Measurements from ENCODE around the gene FBXO31.

Gene FBXO31

GRCh38 chr16:87323727-87324410 is 59.7 kb downstream of the FBXO31 start:
- DNase-seq: no peak

DNA sequence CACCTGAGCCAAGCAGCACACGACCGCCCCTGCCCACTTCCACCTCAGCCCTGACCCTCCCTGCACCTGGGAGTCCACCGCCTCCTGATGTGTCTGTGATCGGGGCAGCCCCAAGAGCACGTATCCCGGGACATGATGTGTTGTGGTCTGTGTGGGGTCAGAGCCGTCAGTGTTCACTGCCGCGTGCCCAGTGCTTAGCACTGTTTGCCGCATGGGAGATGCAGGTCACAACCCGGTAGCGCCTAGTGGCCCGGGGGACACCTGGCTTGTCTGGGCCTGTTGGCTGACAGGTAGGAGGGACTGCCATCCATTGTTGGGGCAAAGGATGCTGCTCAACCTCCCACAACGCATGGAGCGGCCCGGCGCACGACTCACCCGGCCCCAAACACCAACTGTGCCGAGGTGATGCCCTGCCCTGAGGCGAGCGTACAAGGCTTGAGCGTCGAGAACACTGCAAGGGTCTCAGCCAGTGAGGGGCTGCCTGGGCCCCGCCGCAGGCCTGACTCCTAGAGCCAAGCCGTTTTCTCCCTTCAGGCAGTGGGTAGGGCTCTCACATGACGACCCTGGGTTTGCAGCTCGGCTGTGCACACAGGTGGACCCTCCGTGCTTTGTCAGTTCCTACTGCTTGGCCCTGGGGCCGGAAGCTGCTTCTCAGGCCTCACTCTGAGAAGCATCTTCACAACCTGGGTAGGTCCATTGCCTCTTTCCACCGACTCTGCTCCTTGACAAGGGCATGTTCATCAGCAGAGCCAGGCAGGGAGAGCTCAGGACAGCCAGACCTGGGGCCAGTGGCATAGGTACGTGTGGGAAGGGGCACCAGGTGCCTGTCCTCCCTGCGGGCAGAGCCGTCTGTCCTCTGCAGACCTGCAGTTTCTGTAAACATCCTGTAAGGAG is 60.5 kb downstream of the FBXO31 start:
- DNase-seq: no peak

DNA sequence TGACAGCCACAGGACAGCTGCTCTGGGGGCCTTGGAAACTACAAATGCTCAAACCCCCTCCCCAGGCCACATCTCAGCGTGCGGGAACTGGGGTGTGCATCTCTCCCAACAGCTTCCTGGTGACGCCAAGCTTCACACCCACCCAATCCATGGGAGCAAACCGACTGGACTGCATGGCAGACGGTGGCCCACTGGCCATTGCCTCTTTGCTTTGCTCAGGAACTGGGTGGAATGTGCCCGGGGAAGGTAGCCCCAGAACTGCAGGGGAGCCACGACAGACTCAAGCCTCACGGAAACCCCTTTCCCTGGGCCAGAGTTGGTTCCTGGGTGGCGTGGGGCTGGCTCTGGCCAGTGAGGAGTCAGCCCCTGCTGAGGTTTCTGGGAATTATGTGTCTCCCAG is 61.2 kb downstream of the FBXO31 start:
- no peak for DNase-seq

GRCh38 chr16:87321336-87322107 is 62.1 kb downstream of the FBXO31 start:
- DNase-seq: no peak

DNA sequence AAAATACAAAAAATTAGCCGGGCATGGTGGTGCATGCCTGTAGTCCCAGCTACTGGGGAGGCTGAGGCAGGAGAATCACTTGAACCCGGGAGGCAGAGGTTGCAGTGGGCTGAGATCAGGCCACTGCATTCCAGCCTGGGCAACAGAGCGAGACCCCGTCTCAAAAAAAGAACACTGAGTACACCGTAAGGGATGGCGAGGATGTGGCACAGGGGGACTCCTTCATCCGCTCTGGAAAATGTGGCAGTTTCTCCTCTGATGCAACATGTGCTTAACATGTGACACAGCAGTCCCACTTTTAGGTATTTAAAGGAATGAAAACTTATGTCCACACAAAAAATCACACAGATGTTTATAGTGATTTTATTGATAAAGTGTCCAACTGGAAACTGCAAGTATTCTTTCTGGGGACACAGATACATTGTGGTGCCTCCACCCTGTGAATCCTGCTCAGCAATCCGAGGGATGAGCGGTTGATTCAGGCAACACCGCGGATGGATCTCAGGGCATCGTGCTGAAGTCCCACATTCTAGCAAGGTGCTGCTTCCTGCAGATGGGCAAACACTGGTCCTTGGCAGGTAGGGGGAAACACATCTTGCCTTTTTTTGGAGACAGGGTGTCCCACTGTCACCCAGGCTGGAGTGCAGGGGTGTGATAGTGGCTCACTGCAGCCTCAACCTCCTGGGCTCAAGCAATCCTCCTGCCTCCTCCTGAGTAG is 62.9 kb downstream of the FBXO31 start:
- no peak for DNase-seq

DNA sequence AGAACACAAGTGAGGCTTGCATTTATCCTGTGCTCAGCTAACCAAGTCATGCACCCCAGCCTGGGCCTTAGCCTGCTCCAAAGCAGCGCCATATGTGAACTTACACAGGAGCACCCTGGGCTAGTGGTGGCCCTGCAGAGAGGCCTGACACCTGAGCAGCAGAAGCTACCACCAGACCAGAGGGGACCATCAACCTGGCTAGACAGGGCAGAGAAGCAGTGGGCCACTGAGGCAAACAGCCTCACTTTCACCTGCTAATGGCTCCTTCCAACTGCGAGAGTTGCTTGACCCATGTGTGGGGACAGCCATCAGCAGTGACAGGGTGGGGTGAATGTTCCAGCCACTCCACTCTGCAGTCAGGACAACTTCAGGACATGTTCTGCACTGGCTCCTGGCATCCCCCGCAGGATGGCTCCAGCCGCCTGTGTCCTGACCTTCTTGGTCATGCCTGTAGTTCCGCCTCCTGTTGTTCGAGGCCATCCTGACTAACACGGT is 63.5 kb downstream of the FBXO31 start:
- DNase-seq: no peak

DNA sequence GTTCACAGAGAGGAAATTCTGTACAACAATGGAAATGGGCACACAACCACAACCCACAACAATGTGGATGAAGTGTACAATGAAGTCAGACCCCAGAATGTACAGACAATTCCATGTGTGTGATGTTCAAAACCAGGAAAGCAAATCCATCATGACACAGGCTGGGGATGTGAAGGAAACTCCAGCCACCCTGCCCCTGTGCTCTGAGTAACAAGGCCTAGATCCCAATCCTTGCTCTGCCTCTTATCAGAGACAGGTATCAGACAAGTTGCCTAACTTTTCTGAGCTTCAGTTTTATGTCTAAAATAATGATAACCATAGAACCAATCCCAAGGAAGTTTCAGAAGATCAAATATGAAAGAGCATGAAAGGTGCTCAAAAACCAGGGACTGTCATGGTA is 64.6 kb downstream of the FBXO31 start:
- no peak for DNase-seq

- peak in 2 of 5 donors; percentile 10 to 64 for DNase-seq
Observed at GRCh38 chr16:87317750-87318644, 65.6 kb downstream of the FBXO31 start.

GRCh38 chr16:87316923-87317749 is 66.4 kb downstream of the FBXO31 start, which contains the start of gene C16orf95:
C16orf95 (minus strand) TSS chr16:87317392; CDS start chr16:87317242, 150 bp downstream.
- DNase-seq: peak; percentile 88 to 96 (median 93)

GRCh38 chr16:87316450-87316922 is 67.1 kb downstream of the FBXO31 start:
- no peak for DNase-seq

GRCh38 chr16:87314990-87315420 is 68.6 kb downstream of the FBXO31 start:
- no peak for DNase-seq

- no peak for DNase-seq
Observed at GRCh38 chr16:87312008-87312407, 71.6 kb downstream of the FBXO31 start.

GRCh38 chr16:87311387-87311786 is 72.2 kb downstream of the FBXO31 start:
- DNase-seq: no peak

DNA sequence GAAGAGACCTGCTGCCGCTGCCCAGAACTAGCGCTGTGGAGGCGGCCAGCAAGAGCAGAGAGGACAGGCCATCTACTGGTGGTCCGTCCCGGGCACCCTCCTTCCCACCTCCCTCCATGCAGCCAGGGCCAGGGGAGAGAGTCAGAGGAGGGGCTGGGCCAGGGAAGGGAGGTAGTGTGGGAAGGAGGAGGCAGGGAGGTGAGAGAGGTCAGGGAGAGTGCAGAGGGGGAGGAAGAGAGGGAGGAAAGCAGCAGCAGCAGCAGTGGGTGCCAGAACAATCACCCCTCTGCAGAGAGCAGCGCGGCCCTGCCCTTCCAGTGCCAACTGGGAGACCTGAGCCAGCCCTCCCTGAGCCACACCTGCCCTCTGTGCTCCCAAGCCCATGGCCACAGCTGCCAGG is 73.0 kb downstream of the FBXO31 start:
- DNase-seq: no peak

GRCh38 chr16:87309620-87310525 is 73.7 kb downstream of the FBXO31 start:
- no peak for DNase-seq

DNA sequence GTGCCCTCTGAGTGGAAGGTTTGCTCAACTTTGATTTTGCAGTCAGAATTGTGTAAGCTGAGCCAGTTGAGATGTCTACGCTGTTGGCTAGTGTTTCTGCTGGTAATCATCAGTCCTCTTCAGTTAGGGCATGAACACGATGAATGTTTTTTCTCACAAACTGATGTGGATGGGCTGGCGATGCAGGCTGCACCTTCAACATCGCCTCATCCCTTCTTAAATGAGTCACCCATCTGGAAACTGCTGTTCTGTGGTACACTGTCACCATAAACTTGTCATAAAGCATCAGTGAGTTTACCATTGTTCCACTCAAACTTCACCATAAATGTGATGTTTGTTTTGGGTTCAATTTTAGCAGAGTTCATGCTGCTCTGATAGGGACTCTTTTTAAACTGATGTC is 74.8 kb downstream of the FBXO31 start:
- peak in 1 of 5 donors; percentile 75 for DNase-seq

- DNase-seq: no peak
Observed at GRCh38 chr16:87306516-87306915, 77.1 kb downstream of the FBXO31 start.

GRCh38 chr16:87305505-87306391 is 77.8 kb downstream of the FBXO31 start:
- DNase-seq: no peak
